Measurements from ENCODE around the gene RAI14. TPM values are rescaled to one million over a fixed set of nuclear protein-coding genes. Genes with fewer than 3 reads are reported as not detected.
A peak's percentile ranks its signal among the peaks of the same experiment; 100 is the strongest.

RAI14 gene
- total and polyA plus RNA-seq, 2 donors (not counting 3 experiments of a cell fraction or from before 2014, with no cell fraction given), result 114 to 369 TPM

DNA sequence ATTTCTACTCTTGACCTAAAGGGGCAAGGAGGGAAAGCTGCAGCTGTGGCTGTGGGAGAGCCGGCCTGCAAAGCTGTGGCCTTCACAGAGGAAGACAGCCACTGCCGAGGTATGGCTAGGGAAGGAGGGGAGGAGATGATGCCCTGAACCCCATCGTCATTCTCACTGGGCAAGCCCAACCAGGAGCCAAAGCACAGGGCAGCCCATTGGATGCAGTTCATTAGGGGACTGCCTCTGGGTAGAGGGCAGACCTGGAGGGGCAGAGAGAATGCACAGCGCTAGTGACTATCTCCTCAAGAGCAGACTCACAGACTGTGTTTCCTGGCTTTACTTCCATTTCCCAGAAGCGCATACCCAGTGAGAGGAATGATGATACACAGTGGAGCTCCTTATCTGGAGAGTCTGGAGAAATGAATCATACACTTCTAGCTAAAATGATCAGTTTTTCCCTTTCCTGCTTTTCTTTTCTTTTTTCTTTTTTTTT, 135.7 kb downstream of the RAI14 start:
- Histone ChIP-seq H3K9me1 (replicated peaks; ENCODE audit: control insufficient read depth, extremely low read depth, insufficient read depth, low read length) (no peaks in the 10 kb centered on the region), H3K9me3 (replicated peaks; ENCODE audit: control insufficient read depth, insufficient read depth, low read length) (no peaks in the 10 kb centered on the region), H3K4me2 (ENCODE audit: insufficient read depth, low read length) (peak overlapping the region; percentile 6), H3K36me3 (ENCODE audit: control insufficient read depth in 2 of 2, extremely low read depth in 1 of 2, insufficient read depth in 2 of 2, low read length in 2 of 2) (peaks cover 5 to 10% of the 10 kb centered on the region in 2 experiments), H3K27me3 (ENCODE audit: control insufficient read depth in 2 of 2, insufficient read depth in 2 of 2, low read length in 2 of 2) (no peaks in the 10 kb centered on the region), H3K4me3 (replicated peaks in 1 of 3; ENCODE audit: insufficient read depth in 1 of 3, low read depth in 1 of 3, low read length in 3 of 3) (no peak overlapping the region), H3K79me2 (ENCODE audit: control insufficient read depth, insufficient read depth, low read length) (peaks cover 63% of the 10 kb centered on the region), H4K20me1 (replicated peaks; ENCODE audit: control insufficient read depth, extremely low read depth, insufficient read depth, low read length) (no peaks in the 10 kb centered on the region), H3K4me1 (ENCODE audit: control insufficient read depth, extremely low read depth, insufficient read depth, low read length) (peaks cover 46% of the 10 kb centered on the region), H3K9ac (replicated peaks; ENCODE audit: extremely low read depth, insufficient read depth, low read length) (no peak overlapping the region), H2AFZ (ENCODE audit: low read depth, low read length) (no peak overlapping the region), H3K27ac (ENCODE audit: insufficient read depth, low read depth, low read length) (peak overlapping the region; percentile 64)
- DNase-seq (ENCODE audit: low read depth, low spot score) (peak; percentile 71), FAIRE-seq (no peak)
- BruUV-seq (replicated peaks), result no TSS peak
- intact Hi-C loops (cut with micrococcal nuclease), result no loop called here
- CTCF ChIA-PET, result interaction anchor here (0.7 to 1.4 kb wide), 4 partner anchors 13 to 306 kb away, joined by 3 to 4 read pairs (median 4); no protein-coding TSS in a partner anchor
- dilution Hi-C loops (cut with MboI; ENCODE audit: extremely low pct_ligation_motif_present, low sequenced_read_pairs), result no loop called here
- TF ChIP-seq FOS (IDR thresholded peaks at IDR 0.05; ENCODE audit: borderline replicate concordance, insufficient read depth, low read length), result peak; percentile 63
- TF ChIP-seq, protein P1, sequence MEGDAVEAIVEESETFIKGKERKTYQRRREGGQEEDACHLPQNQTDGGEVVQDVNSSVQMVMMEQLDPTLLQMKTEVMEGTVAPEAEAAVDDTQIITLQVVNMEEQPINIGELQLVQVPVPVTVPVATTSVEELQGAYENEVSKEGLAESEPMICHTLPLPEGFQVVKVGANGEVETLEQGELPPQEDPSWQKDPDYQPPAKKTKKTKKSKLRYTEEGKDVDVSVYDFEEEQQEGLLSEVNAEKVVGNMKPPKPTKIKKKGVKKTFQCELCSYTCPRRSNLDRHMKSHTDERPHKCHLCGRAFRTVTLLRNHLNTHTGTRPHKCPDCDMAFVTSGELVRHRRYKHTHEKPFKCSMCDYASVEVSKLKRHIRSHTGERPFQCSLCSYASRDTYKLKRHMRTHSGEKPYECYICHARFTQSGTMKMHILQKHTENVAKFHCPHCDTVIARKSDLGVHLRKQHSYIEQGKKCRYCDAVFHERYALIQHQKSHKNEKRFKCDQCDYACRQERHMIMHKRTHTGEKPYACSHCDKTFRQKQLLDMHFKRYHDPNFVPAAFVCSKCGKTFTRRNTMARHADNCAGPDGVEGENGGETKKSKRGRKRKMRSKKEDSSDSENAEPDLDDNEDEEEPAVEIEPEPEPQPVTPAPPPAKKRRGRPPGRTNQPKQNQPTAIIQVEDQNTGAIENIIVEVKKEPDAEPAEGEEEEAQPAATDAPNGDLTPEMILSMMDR (IDR thresholded peaks at IDR 0.05; ENCODE audit: extremely low read depth in 1 of 2, insufficient read depth in 1 of 2, low read depth in 1 of 2, low read length in 2 of 2), result no peak
- TF ChIP-seq JUN (IDR thresholded peaks at IDR 0.05; ENCODE audit: borderline replicate concordance, insufficient read depth, insufficient read length, low read depth), result peak; percentile 46
- peak; percentile 40 for TF ChIP-seq GATA2 (IDR thresholded peaks at IDR 0.05; ENCODE audit: insufficient read depth, insufficient read length, low read depth, low read length)
- POLR2A ChIA-PET, result interaction anchor here (0.6 to 1.0 kb wide), 3 partner anchors 12 to 74 kb away, joined by 3 to 4 read pairs (median 3); no protein-coding TSS in a partner anchor

Measured in endothelial cell of umbilical vein (primary cell).